GM21786 (cell line): Measurements from ENCODE around the gene DMRTC1B.
"Not testable (repeated sequence)": the region's sequence is repeated elsewhere in the genome, so short reads cannot be mapped to it uniquely, and the experiment has no call there.

Experiments used
- ATAC-seq: cut with Tn5 transposase; IDR thresholded peaks from one replicate; pipeline ENCODE4 v1.9.1; 2021; ENCODE audit not compliant: unreplicated experiment

DMRTC1B gene

GRCh38 chrX:72776653-72777466 lies at the start of gene DMRTC1B:
TSS of gene DMRTC1B (plus strand) at chrX:72776890. CDS start at chrX:72845136, 68,246 bp downstream.
- ATAC-seq, result peak; percentile 80

- no peak for ATAC-seq
Measured at GRCh38 chrX:72727846-72728245, 48.8 kb upstream of the DMRTC1B start.

GRCh38 chrX:72733636-72734035 lies 43.1 kb upstream of the DMRTC1B start:
- ATAC-seq, result not testable (repeated sequence)

GRCh38 chrX:72735561-72735960 lies 41.1 kb upstream of the DMRTC1B start:
- ATAC-seq, result no peak

GRCh38 chrX:72745546-72745945 lies 31.1 kb upstream of the DMRTC1B start:
- not testable (repeated sequence) for ATAC-seq

GRCh38 chrX:72748545-72748944 lies 28.1 kb upstream of the DMRTC1B start:
- ATAC-seq, result not testable (repeated sequence)

GRCh38 chrX:72760454-72760853 lies 16.2 kb upstream of the DMRTC1B start:
- ATAC-seq, result not testable (repeated sequence)

GRCh38 chrX:72777467-72777790 lies 739 bp downstream of the DMRTC1B start:
- ATAC-seq, result peak; percentile 79

- not testable (repeated sequence) for ATAC-seq
Measured at GRCh38 chrX:72778146-72778545, 1.5 kb downstream of the DMRTC1B start.

- not testable (repeated sequence) for ATAC-seq
Measured at GRCh38 chrX:72782560-72782959, 5.9 kb downstream of the DMRTC1B start, which contains the start of gene FAM236B. TSS of gene FAM236B (minus strand) at chrX:72782660. CDS start at chrX:72782560, 100 bp downstream.

GRCh38 chrX:72783365-72783936 lies 6.8 kb downstream of the DMRTC1B start:
- ATAC-seq, result not testable (repeated sequence)

GRCh38 chrX:72783964-72784363 lies 7.3 kb downstream of the DMRTC1B start:
- not testable (repeated sequence) for ATAC-seq

GRCh38 chrX:72788142-72788541 lies 11.5 kb downstream of the DMRTC1B start:
- ATAC-seq, result not testable (repeated sequence)

- ATAC-seq, result not testable (repeated sequence)
Measured at GRCh38 chrX:72790390-72790789, 13.7 kb downstream of the DMRTC1B start.

- ATAC-seq, result not testable (repeated sequence)
Measured at GRCh38 chrX:72808110-72808509, 31.4 kb downstream of the DMRTC1B start, which contains the start of gene FAM236D. TSS of gene FAM236D (minus strand) at chrX:72808210. CDS start at chrX:72808110, 100 bp downstream.

- ATAC-seq, result not testable (repeated sequence)
Measured at GRCh38 chrX:72830701-72831100, 54.0 kb downstream of the DMRTC1B start.

GRCh38 chrX:72837532-72837931 lies 60.8 kb downstream of the DMRTC1B start:
- not testable (repeated sequence) for ATAC-seq

GRCh38 chrX:72882898-72883297 lies 106.2 kb downstream of the DMRTC1B start:
- not testable (repeated sequence) for ATAC-seq

- ATAC-seq, result not testable (repeated sequence)
Measured at GRCh38 chrX:72889740-72890139, 113.0 kb downstream of the DMRTC1B start.
